Kidney (tissue), 14 donors: ENCODE data around the gene GHRH. TPM values are rescaled to one million over a fixed set of nuclear protein-coding genes. Genes with fewer than 3 reads are reported as not detected.

ENCODE experiments used
- DNase-seq, 5 donors: peaks; one replicate each; pipeline ENCODE4 v3.0.0-alpha.2; 2013 to 2020
- FAIRE-seq: peaks from 2 replicates; lab custom pipeline; 2012; peaks lifted over from hg19 to GRCh38; lab: Jason Lieb, UNC
- H3K27ac ChIP-seq, 2 donors: one replicate each; pipeline ENCODE4 v1.7.0; 2013; ENCODE audit warnings: low read depth in 2 of 2, low read length in 2 of 2, inconsistent platforms in 1 of 2
- H3K27me3 ChIP-seq: one replicate; pipeline ENCODE4 v1.7.1; 2013; ENCODE audit warnings: low read length, inconsistent platforms; ENCODE audit not compliant: control insufficient read depth, insufficient read depth
- H3K36me3 ChIP-seq, 3 donors: one replicate each; pipeline versions ENCODE4 v1.7.0 to v1.7.1; 2013; ENCODE audit warnings: low read length in 3 of 3, control low read depth in 1 of 3, inconsistent platforms in 1 of 3; ENCODE audit not compliant: insufficient read depth in 3 of 3, control insufficient read depth in 2 of 3
- H3K4me1 ChIP-seq, 3 donors: one replicate each; pipeline versions ENCODE4 v1.7.0 to v1.7.1; 2013; ENCODE audit warnings: low read length in 3 of 3, inconsistent platforms in 1 of 3, low read depth in 1 of 3; ENCODE audit not compliant: control insufficient read depth in 2 of 3, insufficient read depth in 2 of 3
- H3K4me3 ChIP-seq, 3 donors: one replicate each; pipeline versions ENCODE4 v1.7.0 to v1.8.1; 2013; ENCODE audit warnings: low read length in 3 of 3, control low read depth in 1 of 3, inconsistent platforms in 1 of 3
- H3K9ac ChIP-seq, 3 donors: one replicate each; pipeline versions ENCODE4 v1.7.0 to v1.7.1; 2013; ENCODE audit warnings: low read length in 3 of 3, control low read depth in 1 of 3, inconsistent platforms in 1 of 3
- H3K9me3 ChIP-seq, 3 donors: one replicate each; pipeline versions ENCODE4 v1.7.0 to v1.7.1; 2013; ENCODE audit warnings: low read length in 3 of 3, control low read depth in 1 of 3, inconsistent platforms in 1 of 3; ENCODE audit not compliant: control insufficient read depth in 2 of 3, insufficient read depth in 1 of 3
- CTCF ChIP-seq: IDR thresholded peaks from 3 replicates; pipeline ENCODE4 v1.5.1; 2012; ENCODE audit warnings: mild to moderate bottlenecking, moderate library complexity, borderline replicate concordance; ENCODE audit not compliant: insufficient read depth; ENCODE audit errors: extremely low read depth
- intact Hi-C: fragments of 100-400 bp; cut with DNase I; formaldehyde crosslinking; loops from one replicate; pipeline ENCODE4 v1.11.1; 2022
- polyA plus RNA-seq: library from polyadenylated mRNA; stranded (reverse); fragments of 350-450 nt; fragmentation: Illumina TruSeq; extraction: RNeasy Lipid Tissue Mini Kit (QIAGEN cat#74804); gene quantifications from one replicate; pipeline ENCODE4 v1.2.3, GENCODE V29; 2014; ENCODE audit warnings: low read depth, low replicate concordance; ENCODE audit not compliant: insufficient read depth
- total RNA-seq: library from RNA; stranded (reverse); fragmentation: NEBNext Ultra II Directional; extraction: Animal tissue kit (Norgen Biotek cat#: 25700); gene quantifications from one replicate; pipeline ENCODE4 v1.2.1, GENCODE V29; 2021
- donor health status: control.
- donor health status: control.
- donor health status: control.
- donor health status: control.
- donor health status: control.
- donor health status: DM: yes; HTN: yes; CAD: no.
- donor health status: Normal renal cell carcinoma (clear cell type).

GHRH gene
- total and polyA plus RNA-seq, 2 donors from 2014 or later, result not detected

- H3K36me3 ChIP-seq, result peaks cover 6 to 42% (median 35%) of the 10 kb centered on the region in 3 donors
- intact Hi-C loops, result no loop called here
- no peak for TF ChIP-seq CTCF
- FAIRE-seq (no peak), DNase-seq (no peak)
- H3K9me3 ChIP-seq, result no peaks in the 10 kb centered on the region
- no peaks in the 10 kb centered on the region for H3K27me3 ChIP-seq
- H3K4me1 ChIP-seq, result peaks cover 0 to 10% (median 7%) of the 10 kb centered on the region in 3 donors
- no peak overlapping the region for H3K9ac ChIP-seq
- no peak overlapping the region for H3K4me3 ChIP-seq
- no peak overlapping the region for H3K27ac ChIP-seq
Measured at GRCh38 chr20:37223053-37223452, 38.6 kb downstream of the GHRH start.

- no peaks in the 10 kb centered on the region for H3K27me3 ChIP-seq
- H3K4me1 ChIP-seq, result peaks cover 0 to 2% (median under 1%) of the 10 kb centered on the region in 3 donors
- intact Hi-C loops, result no loop called here
- DNase-seq (no peak), FAIRE-seq (no peak)
- no peak overlapping the region for H3K27ac ChIP-seq
- H3K9me3 ChIP-seq, result no peaks in the 10 kb centered on the region
- no peak overlapping the region for H3K4me3 ChIP-seq
- no peak overlapping the region for H3K9ac ChIP-seq
- TF ChIP-seq CTCF, result no peak
- H3K36me3 ChIP-seq, result peaks cover 6 to 42% (median 33%) of the 10 kb centered on the region in 3 donors
Measured at GRCh38 chr20:37222086-37222485, 39.5 kb downstream of the GHRH start.

DNA sequence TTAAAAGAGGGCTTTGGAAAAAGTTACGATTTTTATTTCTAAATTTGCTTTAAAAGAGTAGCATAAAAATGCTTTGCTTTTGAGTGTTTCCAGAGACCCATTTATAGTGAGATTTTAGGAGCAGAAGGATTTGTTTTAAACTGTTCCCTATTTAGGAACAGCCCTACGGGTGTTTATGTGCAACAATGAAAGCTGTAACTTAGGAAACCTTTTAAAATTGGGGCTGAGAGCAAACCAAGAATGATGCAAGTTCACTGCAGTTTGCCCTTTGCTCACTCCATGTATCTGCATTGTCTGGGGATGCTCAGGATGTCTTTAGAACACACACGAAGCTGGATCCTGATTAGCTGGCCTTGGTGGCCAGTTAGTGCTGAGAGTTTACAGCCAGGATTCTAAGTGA lies 40.9 kb downstream of the GHRH start:
- Histone ChIP-seq H3K9ac (no peak overlapping the region), H3K4me1 (no peaks in the 10 kb centered on the region), H3K27ac (no peak overlapping the region), H3K9me3 (no peaks in the 10 kb centered on the region), H3K27me3 (no peaks in the 10 kb centered on the region), H3K4me3 (no peak overlapping the region), H3K36me3 (peaks cover 2 to 36% (median 22%) of the 10 kb centered on the region in 3 donors)
- no peak for TF ChIP-seq CTCF
- intact Hi-C loops, result no loop called here
- no peak for DNase-seq
- no peak for FAIRE-seq
